NCI-H2081 (cell line): Measurements from ENCODE around the gene C14orf132.
"Not testable (repeated sequence)": the region's sequence is repeated elsewhere in the genome, so short reads cannot be mapped to it uniquely, and the experiment has no call there.

Experiments
- DNase-seq, 2 experiments: peaks; one replicate each; lab custom pipeline; 2025; lab: John Stamatoyannopoulos, UW

Gene C14orf132

GRCh38 chr14:96059519-96060135 is 20.5 kb downstream of the C14orf132 start:
- no peak for DNase-seq

GRCh38 chr14:96060186-96060933 is 21.2 kb downstream of the C14orf132 start:
- DNase-seq = no peak

GRCh38 chr14:96062010-96062409 is 22.8 kb downstream of the C14orf132 start:
- no peak for DNase-seq

- no peak for DNase-seq
Measured at GRCh38 chr14:96062506-96062905, 23.3 kb downstream of the C14orf132 start.

GRCh38 chr14:96064866-96065265 is 25.7 kb downstream of the C14orf132 start:
- DNase-seq = no peak

- DNase-seq = no peak
Measured at GRCh38 chr14:96065661-96066459, 26.7 kb downstream of the C14orf132 start.

- no peak for DNase-seq
Measured at GRCh38 chr14:96066976-96067375, 27.8 kb downstream of the C14orf132 start.

- no peak for DNase-seq
Measured at GRCh38 chr14:96067985-96068930, 29.1 kb downstream of the C14orf132 start.

GRCh38 chr14:96069421-96069820 is 30.3 kb downstream of the C14orf132 start:
- DNase-seq = no peak

GRCh38 chr14:96071561-96071960 is 32.4 kb downstream of the C14orf132 start:
- DNase-seq = no peak

GRCh38 chr14:96072076-96072475 is 32.9 kb downstream of the C14orf132 start:
- no peak for DNase-seq

- DNase-seq = no peak
Measured at GRCh38 chr14:96072746-96073145, 33.6 kb downstream of the C14orf132 start.

GRCh38 chr14:96073260-96074039 is 34.3 kb downstream of the C14orf132 start:
- not testable (repeated sequence) for DNase-seq

GRCh38 chr14:96077983-96078624 is 38.9 kb downstream of the C14orf132 start:
- no peak for DNase-seq

- DNase-seq = no peak
Measured at GRCh38 chr14:96078625-96079016, 39.5 kb downstream of the C14orf132 start.

GRCh38 chr14:96079066-96079465 is 39.9 kb downstream of the C14orf132 start:
- no peak for DNase-seq

- DNase-seq = no peak
Measured at GRCh38 chr14:96080571-96080970, 41.4 kb downstream of the C14orf132 start.

- no peak for DNase-seq
Measured at GRCh38 chr14:96081224-96081623, 42.1 kb downstream of the C14orf132 start.

GRCh38 chr14:96081767-96082400 is 42.7 kb downstream of the C14orf132 start:
- DNase-seq = no peak
